HCT116 (cell line): ENCODE measurements around the gene C6orf62.

Source experiments
- EZH2 ChIP-seq: fragments of 200-600 bp; sonication (generic); IDR thresholded peaks from 2 replicates; pipeline ENCODE4 v1.6.1; 2017; ENCODE audit warnings: antibody characterized with exemption, mixed run types
- POLR2A ChIP-seq: IDR thresholded peaks from 2 replicates; pipeline ENCODE4 v1.7.0; 2011; ENCODE audit warnings: borderline replicate concordance; ENCODE audit not compliant: insufficient read depth, insufficient read length; ENCODE audit errors: extremely low read depth
- YY1 ChIP-seq: IDR thresholded peaks from 2 replicates; pipeline ENCODE4 v1.6.1; 2011; ENCODE audit warnings: low read length, low read depth, moderate library complexity, mild to moderate bottlenecking; ENCODE audit not compliant: insufficient replicate concordance; ENCODE audit errors: extremely low read depth
- ZNF274 ChIP-seq: fragments of 200-500 bp; sonication (Bioruptor generic); IDR thresholded peaks from 2 replicates; pipeline ENCODE4 v1.6.1; 2014; ENCODE audit warnings: mild to moderate bottlenecking, low read depth, low read length, inconsistent platforms
- TF ChIP-seq, protein P1 (sequence below): IDR thresholded peaks from 2 replicates; pipeline ENCODE4 v1.6.1; 2012
- TF ChIP-seq, protein P2 (sequence below): IDR thresholded peaks from 2 replicates; pipeline ENCODE4 v1.6.1; 2012; ENCODE audit warnings: low read depth
- TF ChIP-seq, protein P3 (sequence below), 3 experiments: fragments of 200-600 bp in 1 of 3; sonication (generic) in 1 of 3; IDR thresholded peaks in 2 of 3; conservative IDR thresholded peaks in 1 of 3; 2 replicates each; pipeline ENCODE4 v1.5.1; 2012 to 2017; ENCODE audit warnings: low read depth in 2 of 3, low read length in 2 of 3, antibody characterized with exemption in 1 of 3, borderline replicate concordance in 1 of 3, control low read depth in 1 of 3, mild to moderate bottlenecking in 1 of 3, mixed read lengths in 1 of 3, mixed run types in 1 of 3, moderate library complexity in 1 of 3; ENCODE audit not compliant: insufficient read depth in 1 of 3
- TF ChIP-seq, protein P4 (sequence below): IDR thresholded peaks from 2 replicates; pipeline ENCODE4 v1.6.1; 2011; ENCODE audit warnings: mild to moderate bottlenecking, low read length, moderate library complexity; ENCODE audit not compliant: insufficient replicate concordance; ENCODE audit errors: extremely low read depth

DNA sequence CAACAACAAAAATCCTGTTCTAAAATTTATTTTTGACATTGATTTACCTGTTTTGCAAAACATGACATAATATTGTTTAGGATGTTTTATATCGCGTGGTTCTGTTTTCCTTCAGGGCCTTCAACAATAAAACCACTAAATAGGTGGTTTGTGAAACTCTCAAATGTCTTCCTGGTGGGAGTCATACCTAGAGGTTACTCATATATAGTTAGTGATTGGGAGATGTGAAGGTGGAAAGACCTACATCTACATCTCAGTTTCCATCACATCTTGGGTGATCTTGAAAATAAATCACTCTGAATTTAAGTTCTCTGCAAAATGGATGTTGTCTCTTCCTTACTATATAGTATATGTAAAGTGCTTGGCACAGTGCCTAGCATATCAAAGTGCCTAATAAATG, 22.9 kb downstream of the C6orf62 start:
- TF ChIP-seq, protein P1, sequence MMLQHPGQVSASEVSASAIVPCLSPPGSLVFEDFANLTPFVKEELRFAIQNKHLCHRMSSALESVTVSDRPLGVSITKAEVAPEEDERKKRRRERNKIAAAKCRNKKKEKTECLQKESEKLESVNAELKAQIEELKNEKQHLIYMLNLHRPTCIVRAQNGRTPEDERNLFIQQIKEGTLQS, result no peak
- TF ChIP-seq, protein P2, sequence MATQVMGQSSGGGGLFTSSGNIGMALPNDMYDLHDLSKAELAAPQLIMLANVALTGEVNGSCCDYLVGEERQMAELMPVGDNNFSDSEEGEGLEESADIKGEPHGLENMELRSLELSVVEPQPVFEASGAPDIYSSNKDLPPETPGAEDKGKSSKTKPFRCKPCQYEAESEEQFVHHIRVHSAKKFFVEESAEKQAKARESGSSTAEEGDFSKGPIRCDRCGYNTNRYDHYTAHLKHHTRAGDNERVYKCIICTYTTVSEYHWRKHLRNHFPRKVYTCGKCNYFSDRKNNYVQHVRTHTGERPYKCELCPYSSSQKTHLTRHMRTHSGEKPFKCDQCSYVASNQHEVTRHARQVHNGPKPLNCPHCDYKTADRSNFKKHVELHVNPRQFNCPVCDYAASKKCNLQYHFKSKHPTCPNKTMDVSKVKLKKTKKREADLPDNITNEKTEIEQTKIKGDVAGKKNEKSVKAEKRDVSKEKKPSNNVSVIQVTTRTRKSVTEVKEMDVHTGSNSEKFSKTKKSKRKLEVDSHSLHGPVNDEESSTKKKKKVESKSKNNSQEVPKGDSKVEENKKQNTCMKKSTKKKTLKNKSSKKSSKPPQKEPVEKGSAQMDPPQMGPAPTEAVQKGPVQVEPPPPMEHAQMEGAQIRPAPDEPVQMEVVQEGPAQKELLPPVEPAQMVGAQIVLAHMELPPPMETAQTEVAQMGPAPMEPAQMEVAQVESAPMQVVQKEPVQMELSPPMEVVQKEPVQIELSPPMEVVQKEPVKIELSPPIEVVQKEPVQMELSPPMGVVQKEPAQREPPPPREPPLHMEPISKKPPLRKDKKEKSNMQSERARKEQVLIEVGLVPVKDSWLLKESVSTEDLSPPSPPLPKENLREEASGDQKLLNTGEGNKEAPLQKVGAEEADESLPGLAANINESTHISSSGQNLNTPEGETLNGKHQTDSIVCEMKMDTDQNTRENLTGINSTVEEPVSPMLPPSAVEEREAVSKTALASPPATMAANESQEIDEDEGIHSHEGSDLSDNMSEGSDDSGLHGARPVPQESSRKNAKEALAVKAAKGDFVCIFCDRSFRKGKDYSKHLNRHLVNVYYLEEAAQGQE, result no peak
- TF ChIP-seq POLR2A (no peak), EZH2 (no peak), YY1 (no peak), ZNF274 (no peak)
- TF ChIP-seq, protein P3, sequence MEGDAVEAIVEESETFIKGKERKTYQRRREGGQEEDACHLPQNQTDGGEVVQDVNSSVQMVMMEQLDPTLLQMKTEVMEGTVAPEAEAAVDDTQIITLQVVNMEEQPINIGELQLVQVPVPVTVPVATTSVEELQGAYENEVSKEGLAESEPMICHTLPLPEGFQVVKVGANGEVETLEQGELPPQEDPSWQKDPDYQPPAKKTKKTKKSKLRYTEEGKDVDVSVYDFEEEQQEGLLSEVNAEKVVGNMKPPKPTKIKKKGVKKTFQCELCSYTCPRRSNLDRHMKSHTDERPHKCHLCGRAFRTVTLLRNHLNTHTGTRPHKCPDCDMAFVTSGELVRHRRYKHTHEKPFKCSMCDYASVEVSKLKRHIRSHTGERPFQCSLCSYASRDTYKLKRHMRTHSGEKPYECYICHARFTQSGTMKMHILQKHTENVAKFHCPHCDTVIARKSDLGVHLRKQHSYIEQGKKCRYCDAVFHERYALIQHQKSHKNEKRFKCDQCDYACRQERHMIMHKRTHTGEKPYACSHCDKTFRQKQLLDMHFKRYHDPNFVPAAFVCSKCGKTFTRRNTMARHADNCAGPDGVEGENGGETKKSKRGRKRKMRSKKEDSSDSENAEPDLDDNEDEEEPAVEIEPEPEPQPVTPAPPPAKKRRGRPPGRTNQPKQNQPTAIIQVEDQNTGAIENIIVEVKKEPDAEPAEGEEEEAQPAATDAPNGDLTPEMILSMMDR (IDR thresholded peaks at IDR 0.05 in 2 of 3, conservative IDR thresholded peaks at IDR 0.05 in 1 of 3; ENCODE audit: borderline replicate concordance in 1 of 3, insufficient read depth in 1 of 3, low read depth in 2 of 3, low read length in 2 of 3), result no peak
- TF ChIP-seq, protein P4, sequence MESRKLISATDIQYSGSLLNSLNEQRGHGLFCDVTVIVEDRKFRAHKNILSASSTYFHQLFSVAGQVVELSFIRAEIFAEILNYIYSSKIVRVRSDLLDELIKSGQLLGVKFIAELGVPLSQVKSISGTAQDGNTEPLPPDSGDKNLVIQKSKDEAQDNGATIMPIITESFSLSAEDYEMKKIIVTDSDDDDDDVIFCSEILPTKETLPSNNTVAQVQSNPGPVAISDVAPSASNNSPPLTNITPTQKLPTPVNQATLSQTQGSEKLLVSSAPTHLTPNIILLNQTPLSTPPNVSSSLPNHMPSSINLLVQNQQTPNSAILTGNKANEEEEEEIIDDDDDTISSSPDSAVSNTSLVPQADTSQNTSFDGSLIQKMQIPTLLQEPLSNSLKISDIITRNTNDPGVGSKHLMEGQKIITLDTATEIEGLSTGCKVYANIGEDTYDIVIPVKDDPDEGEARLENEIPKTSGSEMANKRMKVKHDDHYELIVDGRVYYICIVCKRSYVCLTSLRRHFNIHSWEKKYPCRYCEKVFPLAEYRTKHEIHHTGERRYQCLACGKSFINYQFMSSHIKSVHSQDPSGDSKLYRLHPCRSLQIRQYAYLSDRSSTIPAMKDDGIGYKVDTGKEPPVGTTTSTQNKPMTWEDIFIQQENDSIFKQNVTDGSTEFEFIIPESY, result no peak
